GM12801 (cell line): ENCODE measurements around the gene GLS2.

Source experiments
- CTCF ChIP-seq: IDR thresholded peaks from one replicate; pipeline ENCODE4 v1.5.1; 2011; ENCODE audit warnings: control low read depth; ENCODE audit not compliant: insufficient read length; ENCODE audit errors: extremely low read depth

GLS2 gene

GRCh38 chr12:56488041-56488955 lies at the start of gene GLS2:
Gene GLS2, minus strand, starts transcription at chr12:56488161. Its CDS starts 43 bp downstream, at chr12:56488118.
- TF ChIP-seq CTCF, result no peak

- no peak for TF ChIP-seq CTCF
Observed at GRCh38 chr12:56537546-56537945, 49.6 kb upstream of the GLS2 start.

GRCh38 chr12:56530390-56531055 lies 42.6 kb upstream of the GLS2 start:
- no peak for TF ChIP-seq CTCF

GRCh38 chr12:56529656-56530055 lies 41.7 kb upstream of the GLS2 start:
- TF ChIP-seq CTCF, result no peak

- TF ChIP-seq CTCF, result no peak
Observed at GRCh38 chr12:56528846-56529245, 40.9 kb upstream of the GLS2 start.

- TF ChIP-seq CTCF, result no peak
Observed at GRCh38 chr12:56522411-56523193, 34.6 kb upstream of the GLS2 start.

GRCh38 chr12:56521590-56522371 lies 33.8 kb upstream of the GLS2 start, which contains the start of gene RBMS2:
Gene RBMS2, plus strand, starts transcription at chr12:56521820. Its CDS starts 204 bp downstream, at chr12:56522024.
- TF ChIP-seq CTCF, result no peak
